T-cell (primary cell): ENCODE data around the gene VCL. TPM values are rescaled to one million over a fixed set of nuclear protein-coding genes. Genes with fewer than 3 reads are reported as not detected.

Experiments
- ATAC-seq, 4 experiments: fragments of 200-7000 bp in 3 of 4; fragments of 150-1000 bp in 1 of 4; cut with Tn5 transposase; replicated peaks in 1 of 4; 1 replicate in 3 of 4; 2 replicates in 1 of 4; pipeline ENCODE4 v1.10.0; 2021; ENCODE audit warnings: moderate library complexity in 3 of 4, mild to moderate bottlenecking in 2 of 4, moderate number of reproducible peaks in 1 of 4
- CTCF ChIA-PET, 2 donors: fragments of 300-600 bp; sonication (Branson Sonifier 250); formaldehyde crosslinking; loops; one replicate each; lab custom pipeline; 2022; ENCODE audit warnings: antibody characterized with exemption in 2 of 2; lab: Charles Lee
- POLR2A ChIA-PET, 2 donors: fragments of 300-600 bp; sonication (Branson Sonifier 250); formaldehyde crosslinking; loops; one replicate each; lab custom pipeline; 2022; ENCODE audit warnings: antibody characterized with exemption in 2 of 2; lab: Charles Lee
- DNase-seq, 35 experiments: peaks; one replicate each; pipeline versions ENCODE4 v3.0.0 to v3.0.0-alpha.2; 2013 to 2023
- H3K27ac ChIP-seq: one replicate; pipeline ENCODE4 v1.5.1; 2013; ENCODE audit warnings: low read length
- H3K27me3 ChIP-seq, 2 experiments: replicated peaks in 1 of 2; 1 replicate in 1 of 2; 2 replicates in 1 of 2; pipeline versions ENCODE4 v1.6.1 to v1.7.0; 2013; ENCODE audit warnings: low read length in 1 of 2, mixed read lengths in 1 of 2; ENCODE audit not compliant: control insufficient read depth in 2 of 2, insufficient read depth in 2 of 2; ENCODE audit errors: extremely low read depth in 1 of 2
- H3K36me3 ChIP-seq, 2 donors: 1 replicate in 1 of 2; 2 replicates in 1 of 2; pipeline versions ENCODE4 v1.6.1 to v1.7.0; 2013; ENCODE audit warnings: low read length in 1 of 2; ENCODE audit not compliant: control insufficient read depth in 2 of 2, insufficient read depth in 1 of 2; ENCODE audit errors: extremely low read depth in 1 of 2
- H3K4me1 ChIP-seq, 2 experiments: 1 replicate in 1 of 2; 2 replicates in 1 of 2; pipeline versions ENCODE4 v1.6.1 to v1.7.0; 2013; ENCODE audit warnings: low read length in 2 of 2, mixed read lengths in 1 of 2; ENCODE audit not compliant: insufficient read depth in 2 of 2, control insufficient read depth in 1 of 2; ENCODE audit errors: extremely low read depth in 1 of 2
- H3K4me3 ChIP-seq, 2 donors: 1 replicate in 1 of 2; 2 replicates in 1 of 2; pipeline versions ENCODE4 v1.5.1 to v1.7.0; 2013; ENCODE audit warnings: mild to moderate bottlenecking in 2 of 2, low read length in 1 of 2, moderate library complexity in 1 of 2; ENCODE audit not compliant: control insufficient read depth in 1 of 2; ENCODE audit errors: extremely low read depth in 1 of 2
- H3K9me3 ChIP-seq: 2 replicates; pipeline ENCODE4 v1.7.0; 2013
- H3K27ac Mint-ChIP-seq, 2 donors: one replicate each; pipeline ENCODE4 v1.8.0; 2020 to 2021; ENCODE audit warnings: mild to moderate bottlenecking in 2 of 2, mixed read lengths in 2 of 2
- H3K27me3 Mint-ChIP-seq, 2 donors: one replicate each; pipeline ENCODE4 v1.8.0; 2021 to 2022; ENCODE audit warnings: mixed read lengths in 2 of 2
- H3K36me3 Mint-ChIP-seq: one replicate; pipeline ENCODE4 v1.8.0; 2021; ENCODE audit warnings: mixed read lengths
- H3K4me1 Mint-ChIP-seq, 3 donors: one replicate each; pipeline ENCODE4 v1.8.0; 2020 to 2022; ENCODE audit warnings: mixed read lengths in 3 of 3, mild to moderate bottlenecking in 1 of 3
- H3K4me3 Mint-ChIP-seq, 3 donors: one replicate each; pipeline ENCODE4 v1.8.0; 2020 to 2022; ENCODE audit warnings: mild to moderate bottlenecking in 3 of 3, mixed read lengths in 3 of 3, moderate library complexity in 3 of 3
- H3K9me3 Mint-ChIP-seq, 3 donors: one replicate each; pipeline ENCODE4 v1.8.0; 2020 to 2022; ENCODE audit warnings: mixed read lengths in 3 of 3
- WGBS: methylation state at CpG from one replicate; pipeline ENCODE4 v1.1.5; 2013; ENCODE audit warnings: missing lambda C conversion rate; ENCODE audit not compliant: insufficient coverage; 5-methylcytosine and 5-hydroxymethylcytosine counted together
- total RNA-seq, 35 experiments: library from RNA in 6 of 35; stranded (reverse) in 6 of 35; fragments of 120-200 nt in 1 of 35; gene quantifications; one replicate each; pipeline versions ENCODE4 v1.2.1 to v1.2.4 and lab custom pipeline; 2013 to 2026

VCL gene
- total RNA-seq, 5 donors from 2014 or later (not counting 1 experiment from before 2014, with no cell fraction given), result 22.6 to 48.7 (median 27.0) TPM

GRCh38 chr10:74072503-74072902 is 74.6 kb downstream of the VCL start:
- DNase-seq (no peak), ATAC-seq (no peak)
- whole genome bisulfite sequencing, result 80% methylated on average over 1 of the region's 6 CpGs
- Histone ChIP-seq H3K27ac (no peak overlapping the region), H3K9me3 (no peaks in the 10 kb centered on the region), H3K36me3 (peaks cover 3 to 36% of the 10 kb centered on the region in 2 donors), H3K4me1 (no peaks in the 10 kb centered on the region), H3K4me3 (no peak overlapping the region), H3K27me3 (no peaks in the 10 kb centered on the region)
- ChIA-PET CTCF (interaction anchor here in 1 of 2 donors (0.6 kb wide), 1 partner anchor 34 kb away, joined by 3 read pairs; no protein-coding TSS in a partner anchor), POLR2A (no interaction called here)
- peaks cover 0 to 11% (median 8%) of the 10 kb centered on the region in 3 donors for H3K4me1 Mint-ChIP-seq
- H3K9me3 Mint-ChIP-seq, result no peaks in the 10 kb centered on the region
- H3K27me3 Mint-ChIP-seq, result no peaks in the 10 kb centered on the region
- no peak overlapping the region for H3K27ac Mint-ChIP-seq
- no peak overlapping the region for H3K4me3 Mint-ChIP-seq
- H3K36me3 Mint-ChIP-seq, result peaks cover 48% of the 10 kb centered on the region

- ChIA-PET CTCF (interaction anchor here in 1 of 2 donors (1.6 kb wide), 1 partner anchor 190 kb away, joined by 7 read pairs; no protein-coding TSS in a partner anchor), POLR2A (no interaction called here)
- Histone ChIP-seq H3K36me3 (peaks cover 6 to 32% of the 10 kb centered on the region in 2 donors), H3K27ac (no peak overlapping the region), H3K9me3 (no peaks in the 10 kb centered on the region), H3K4me3 (no peak overlapping the region), H3K4me1 (no peaks in the 10 kb centered on the region), H3K27me3 (no peaks in the 10 kb centered on the region)
- peak overlapping the region in 1 of 2 donors; percentile 32 for H3K27ac Mint-ChIP-seq
- no peaks in the 10 kb centered on the region for H3K27me3 Mint-ChIP-seq
- H3K4me1 Mint-ChIP-seq, result peaks cover 9 to 37% (median 30%) of the 10 kb centered on the region in 3 donors
- H3K9me3 Mint-ChIP-seq, result no peaks in the 10 kb centered on the region
- ATAC-seq (no peak), DNase-seq (no peak)
- no peak overlapping the region for H3K4me3 Mint-ChIP-seq
- H3K36me3 Mint-ChIP-seq, result peaks cover 38% of the 10 kb centered on the region
- 100% methylated on average over 4 of the region's 5 CpGs for WGBS
Measured at GRCh38 chr10:74075906-74076305, 78.0 kb downstream of the VCL start.

- Histone ChIP-seq H3K4me1 (no peaks in the 10 kb centered on the region), H3K27ac (no peak overlapping the region), H3K27me3 (no peaks in the 10 kb centered on the region), H3K36me3 (peaks cover 6 to 29% of the 10 kb centered on the region in 2 donors), H3K4me3 (no peak overlapping the region), H3K9me3 (no peaks in the 10 kb centered on the region)
- Mint-ChIP-seq H3K27ac (no peak overlapping the region), H3K27me3 (no peaks in the 10 kb centered on the region), H3K4me3 (no peak overlapping the region), H3K36me3 (peaks cover 34% of the 10 kb centered on the region), H3K9me3 (no peaks in the 10 kb centered on the region), H3K4me1 (peaks cover 9 to 41% (median 33%) of the 10 kb centered on the region in 3 donors)
- no peak for ATAC-seq
- ChIA-PET POLR2A (interaction anchor here in 1 of 2 donors (0.5 kb wide), 1 partner anchor 1848 kb away, joined by 6 read pairs; no protein-coding TSS in a partner anchor), CTCF (no interaction called here)
- DNase-seq, result no peak
- no CpG with 5 or more reads among the region's 2 CpGs for WGBS
Measured at GRCh38 chr10:74076961-74077360, 79.0 kb downstream of the VCL start.

- Mint-ChIP-seq H3K36me3 (peaks cover 36% of the 10 kb centered on the region), H3K27ac (peak overlapping the region in 1 of 2 donors; percentile 10), H3K4me3 (no peak overlapping the region), H3K27me3 (no peaks in the 10 kb centered on the region), H3K4me1 (peaks cover 9 to 41% (median 33%) of the 10 kb centered on the region in 3 donors), H3K9me3 (no peaks in the 10 kb centered on the region)
- DNase-seq (no peak), ATAC-seq (no peak)
- Histone ChIP-seq H3K4me3 (no peak overlapping the region), H3K4me1 (no peaks in the 10 kb centered on the region), H3K27ac (no peak overlapping the region), H3K36me3 (peaks cover 5 to 28% of the 10 kb centered on the region in 2 donors), H3K27me3 (no peaks in the 10 kb centered on the region), H3K9me3 (no peaks in the 10 kb centered on the region)
- WGBS, result no CpG with 5 or more reads among the region's 4 CpGs
- ChIA-PET POLR2A (interaction anchor here in 1 of 2 donors (0.5 kb wide), 1 partner anchor 1848 kb away, joined by 6 read pairs; no protein-coding TSS in a partner anchor), CTCF (no interaction called here)
Measured at GRCh38 chr10:74077416-74077815, 79.5 kb downstream of the VCL start.

GRCh38 chr10:74078037-74078436 is 80.1 kb downstream of the VCL start:
- H3K27ac ChIP-seq, result no peak overlapping the region
- CTCF ChIA-PET, result no interaction called here
- H3K27ac Mint-ChIP-seq, result peak overlapping the region; percentile 70 to 75
- H3K4me3 Mint-ChIP-seq, result no peak overlapping the region
- H3K9me3 Mint-ChIP-seq, result no peaks in the 10 kb centered on the region
- no CpG with 5 or more reads among the region's 1 CpG for WGBS
- H3K4me1 ChIP-seq, result no peaks in the 10 kb centered on the region
- POLR2A ChIA-PET, result no interaction called here
- H3K9me3 ChIP-seq, result no peaks in the 10 kb centered on the region
- ATAC-seq, result peak in 3 of 4 experiments; percentile 48 to 74 (median 67)
- no peaks in the 10 kb centered on the region for H3K27me3 Mint-ChIP-seq
- H3K4me3 ChIP-seq, result no peak overlapping the region
- peaks cover 3 to 23% of the 10 kb centered on the region in 2 donors for H3K36me3 ChIP-seq
- no peaks in the 10 kb centered on the region for H3K27me3 ChIP-seq
- peak in 11 of 35 experiments; percentile 1 to 32 (median 13) for DNase-seq
- peaks cover 9 to 41% (median 33%) of the 10 kb centered on the region in 3 donors for H3K4me1 Mint-ChIP-seq
- peaks cover 36% of the 10 kb centered on the region for H3K36me3 Mint-ChIP-seq

GRCh38 chr10:74079028-74079935 is 81.4 kb downstream of the VCL start:
- Histone ChIP-seq H3K4me1 (no peaks in the 10 kb centered on the region), H3K36me3 (peaks cover 3 to 23% of the 10 kb centered on the region in 2 donors), H3K9me3 (no peaks in the 10 kb centered on the region), H3K4me3 (no peak overlapping the region), H3K27ac (no peak overlapping the region), H3K27me3 (no peaks in the 10 kb centered on the region)
- no peaks in the 10 kb centered on the region for H3K9me3 Mint-ChIP-seq
- peak overlapping the region; percentile 70 to 75 for H3K27ac Mint-ChIP-seq
- peaks cover 33% of the 10 kb centered on the region for H3K36me3 Mint-ChIP-seq
- no peak overlapping the region for H3K4me3 Mint-ChIP-seq
- POLR2A ChIA-PET, result interaction anchor here in 1 of 2 donors (0.7 kb wide), 1 partner anchor 200 kb away, joined by 3 read pairs; no protein-coding TSS in a partner anchor
- no CpG with 5 or more reads among the region's 4 CpGs for WGBS
- DNase-seq (no peak), ATAC-seq (no peak)
- CTCF ChIA-PET, result interaction anchor here in 1 of 2 donors (0.7 to 5.0 kb wide), 3 partner anchors 192 to 200 kb away, joined by 3 to 36 read pairs (median 6); no protein-coding TSS in a partner anchor
- H3K27me3 Mint-ChIP-seq, result no peaks in the 10 kb centered on the region
- peaks cover 9 to 41% (median 33%) of the 10 kb centered on the region in 3 donors for H3K4me1 Mint-ChIP-seq
